ENCODE results near the gene ZNF573.
"Not testable (repeated sequence)": the region's sequence is repeated elsewhere in the genome, so short reads cannot be mapped to it uniquely, and the experiment has no call there.

ZNF573 gene

GRCh38 chr19:37779127-37780005 is at the start of gene ZNF573:
ZNF573 (minus strand) TSS chr19:37779586; CDS start chr19:37773729, 5,857 bp downstream.
- DNase-seq, result peak; percentile 71

GRCh38 chr19:37817180-37817981 is 38.0 kb upstream of the ZNF573 start:
- DNase-seq, result peak; percentile 33

GRCh38 chr19:37815611-37816010 is 36.2 kb upstream of the ZNF573 start:
- DNase-seq, result not testable (repeated sequence)

- DNase-seq, result no peak
Observed at GRCh38 chr19:37813340-37813739, 34.0 kb upstream of the ZNF573 start.

GRCh38 chr19:37809366-37809765 is 30.0 kb upstream of the ZNF573 start:
- DNase-seq, result no peak

GRCh38 chr19:37803249-37803840 is 24.0 kb upstream of the ZNF573 start:
- DNase-seq, result no peak

GRCh38 chr19:37790244-37790925 is 11.0 kb upstream of the ZNF573 start:
- no peak for DNase-seq

- no peak for DNase-seq
Observed at GRCh38 chr19:37778613-37779126, 716 bp downstream of the ZNF573 start.

- no peak for DNase-seq
Observed at GRCh38 chr19:37770985-37771384, 8.4 kb downstream of the ZNF573 start.

- DNase-seq, result no peak
Observed at GRCh38 chr19:37763488-37763887, 15.9 kb downstream of the ZNF573 start.

GRCh38 chr19:37757683-37758082 is 21.7 kb downstream of the ZNF573 start:
- not testable (repeated sequence) for DNase-seq

GRCh38 chr19:37738371-37738770 is 41.0 kb downstream of the ZNF573 start:
- no peak for DNase-seq

GRCh38 chr19:37725181-37725580 is 54.2 kb downstream of the ZNF573 start:
- no peak for DNase-seq

GRCh38 chr19:37719927-37720265 is 59.5 kb downstream of the ZNF573 start:
- DNase-seq, result no peak

GRCh38 chr19:37719111-37719926 is 60.1 kb downstream of the ZNF573 start, which contains the start of gene ZNF607:
ZNF607 (minus strand) TSS chr19:37719761; CDS start chr19:37711618, 8,143 bp downstream.
- peak; percentile 83 for DNase-seq

- DNase-seq, result no peak
Observed at GRCh38 chr19:37718304-37718703, 61.1 kb downstream of the ZNF573 start.

- no peak for DNase-seq
Observed at GRCh38 chr19:37716140-37716539, 63.2 kb downstream of the ZNF573 start.

- no peak for DNase-seq
Observed at GRCh38 chr19:37706052-37706605, 73.3 kb downstream of the ZNF573 start.

- DNase-seq, result no peak
Observed at GRCh38 chr19:37699057-37699456, 80.3 kb downstream of the ZNF573 start.

GRCh38 chr19:37698216-37698615 is 81.2 kb downstream of the ZNF573 start:
- no peak for DNase-seq
